Pancreas (tissue), 8 donors: ENCODE data around the gene ZNF630. TPM values are rescaled to one million over a fixed set of nuclear protein-coding genes. Genes with fewer than 3 reads are reported as not detected.

Experiments used
- polyA plus RNA-seq, 2 donors: library from polyadenylated mRNA; stranded (reverse); fragments of 200-250 nt; gene quantifications; one replicate each; pipeline ENCODE4 v1.2.3, GENCODE V29; 2013
- total RNA-seq, 6 donors: library from RNA; stranded (reverse); fragmentation: NEBNext Ultra II Directional in 4 of 6; extraction: Animal tissue kit (Norgen Biotek cat#: 25700) in 4 of 6; gene quantifications; one replicate each; pipeline versions ENCODE4 v1.2.1 to v1.2.4, GENCODE V29; 2021 to 2023
- donor health status: healthy with polysubstance abuse.
- donor health status: DM: no; HTN: no; CAD: no; lungs with moderate emphysema.
- donor health status: DM: no; HTN: no; CAD: no.
- donor health status: Bipolar disorder and iron deficiency.
- donor health status: DM: yes; HTN: yes; CAD: no.
- donor health status: DM: no; HTN: no; CAD: no.
- donor health status: DM: no; HTN: no; CAD: no.
- donor health status: DM: yes; HTN: yes; CAD: no.

ZNF630 gene
- total and polyA plus RNA-seq, 8 donors = 1.3 to 2.9 (median 1.4) TPM

Other genes starting within 250 kb of the ZNF630 start
- gene ZNF81, start 234.7 kb downstream of the ZNF630 start, total RNA-seq = 1 to 10 TPM; 2.1 to 5.8 (median 3.0) TPM
- 1 to 10 TPM; 1.5 to 2.5 TPM for gene ZNF81, start 234.7 kb downstream of the ZNF630 start, polyA plus RNA-seq
- gene ZNF182, start 67.7 kb downstream of the ZNF630 start, total RNA-seq = 1 to 10 TPM; 1.8 to 4.5 (median 2.6) TPM
- 1 to 10 TPM; 3.4 to 6.2 TPM for gene ZNF182, start 67.7 kb downstream of the ZNF630 start, polyA plus RNA-seq
- not detected for gene SPACA5, start 64.7 kb downstream of the ZNF630 start, total RNA-seq
- gene SPACA5, start 64.7 kb downstream of the ZNF630 start, polyA plus RNA-seq = not detected
- not detected for gene SPACA5B, start 59.0 kb upstream of the ZNF630 start, total RNA-seq
- gene SPACA5B, start 59.0 kb upstream of the ZNF630 start, polyA plus RNA-seq = not detected
- gene SSX5, start 125.2 kb upstream of the ZNF630 start, total RNA-seq = not detected
- gene SSX5, start 125.2 kb upstream of the ZNF630 start, polyA plus RNA-seq = not detected
- under 1 TPM in 1 of 6 donors, not detected in 5; 0.19 TPM for gene SSX1, start 183.8 kb upstream of the ZNF630 start, total RNA-seq
- not detected for gene SSX1, start 183.8 kb upstream of the ZNF630 start, polyA plus RNA-seq